Mesenchymal stem cell (in vitro differentiated cells and primary cell): ENCODE results near the gene STRIP2.

Source experiments
- DNase-seq: peaks from one replicate; pipeline ENCODE4 v3.0.0-alpha.2; 2013
- H2AFZ ChIP-seq: one replicate; pipeline ENCODE4 v1.6.1; 2013; ENCODE audit warnings: low read depth, mild to moderate bottlenecking, control low read depth, inconsistent platforms, low read length, moderate library complexity
- H2AK5ac ChIP-seq: 2 replicates; pipeline ENCODE4 v1.6.1; 2013; ENCODE audit warnings: low read length, moderate library complexity, mild to moderate bottlenecking, inconsistent platforms; ENCODE audit not compliant: severe bottlenecking
- H2BK120ac ChIP-seq: one replicate; pipeline ENCODE4 v1.6.1; 2013; ENCODE audit warnings: low read depth, mild to moderate bottlenecking, inconsistent platforms, low read length, moderate library complexity
- H2BK12ac ChIP-seq, 2 experiments: one replicate each; pipeline ENCODE4 v1.6.1; 2013; ENCODE audit warnings: inconsistent platforms in 2 of 2, low read length in 2 of 2, mild to moderate bottlenecking in 2 of 2, moderate library complexity in 2 of 2, control low read depth in 1 of 2
- H2BK15ac ChIP-seq: one replicate; pipeline ENCODE4 v1.6.1; 2013; ENCODE audit warnings: mild to moderate bottlenecking, low read depth, inconsistent platforms; ENCODE audit not compliant: poor library complexity, severe bottlenecking
- H2BK5ac ChIP-seq: 2 replicates; pipeline ENCODE4 v1.6.1; 2013; ENCODE audit warnings: low read depth, mild to moderate bottlenecking, low read length, control low read depth, inconsistent platforms; ENCODE audit not compliant: poor library complexity, severe bottlenecking
- H3K14ac ChIP-seq, 2 experiments: one replicate each; pipeline ENCODE4 v1.6.1; 2013; ENCODE audit warnings: inconsistent platforms in 2 of 2, low read length in 2 of 2, control low read depth in 1 of 2, mild to moderate bottlenecking in 1 of 2, moderate library complexity in 1 of 2
- H3K18ac ChIP-seq, 2 experiments: one replicate each; pipeline ENCODE4 v1.6.1; 2013; ENCODE audit warnings: inconsistent platforms in 2 of 2, low read length in 2 of 2, control low read depth in 1 of 2, low read depth in 1 of 2, mild to moderate bottlenecking in 1 of 2
- H3K23ac ChIP-seq, 2 experiments: one replicate each; pipeline ENCODE4 v1.6.1; 2013; ENCODE audit warnings: inconsistent platforms in 2 of 2, low read length in 2 of 2, mild to moderate bottlenecking in 2 of 2, moderate library complexity in 2 of 2, control low read depth in 1 of 2
- H3K27ac ChIP-seq: 2 replicates; pipeline ENCODE4 v1.5.1; 2013; ENCODE audit warnings: mild to moderate bottlenecking, moderate library complexity, low read length, control low read depth, inconsistent platforms; ENCODE audit not compliant: poor library complexity, severe bottlenecking
- H3K27me3 ChIP-seq, 2 experiments: 2 replicates each; pipeline versions ENCODE4 v1.6.1 to v1.7.0; 2013; ENCODE audit warnings: low read length in 2 of 2, mild to moderate bottlenecking in 2 of 2, moderate library complexity in 2 of 2, control low read depth in 1 of 2, inconsistent platforms in 1 of 2; ENCODE audit not compliant: control insufficient read depth in 1 of 2, insufficient read depth in 1 of 2
- H3K36me3 ChIP-seq, 2 experiments: 2 replicates each; pipeline versions ENCODE4 v1.6.1 to v1.7.0; 2013; ENCODE audit warnings: low read length in 2 of 2, control low read depth in 1 of 2, inconsistent platforms in 1 of 2, low read depth in 1 of 2, mild to moderate bottlenecking in 1 of 2; ENCODE audit not compliant: insufficient read depth in 2 of 2, control insufficient read depth in 1 of 2
- H3K4ac ChIP-seq, 2 experiments: one replicate each; pipeline ENCODE4 v1.6.1; 2013; ENCODE audit warnings: inconsistent platforms in 2 of 2, low read length in 2 of 2, mild to moderate bottlenecking in 2 of 2, moderate library complexity in 2 of 2, control low read depth in 1 of 2, low read depth in 1 of 2
- H3K4me1 ChIP-seq: 2 replicates; pipeline ENCODE4 v1.6.1; 2013; ENCODE audit warnings: low read depth, low read length, control low read depth; ENCODE audit not compliant: control insufficient read depth, insufficient read depth
- H3K4me2 ChIP-seq: 2 replicates; pipeline ENCODE4 v1.6.1; 2013; ENCODE audit warnings: low read length, mild to moderate bottlenecking, inconsistent platforms; ENCODE audit not compliant: poor library complexity, severe bottlenecking
- H3K4me3 ChIP-seq, 2 experiments: 2 replicates each; pipeline versions ENCODE4 v1.5.1 to v1.7.0; 2013; ENCODE audit warnings: low read length in 2 of 2, mild to moderate bottlenecking in 2 of 2, control low read depth in 1 of 2, low read depth in 1 of 2; ENCODE audit not compliant: insufficient read depth in 1 of 2
- H3K79me1 ChIP-seq: replicated peaks from 2 replicates; pipeline ENCODE4 v1.6.1; 2013; ENCODE audit warnings: mild to moderate bottlenecking, control low read depth, low read length, inconsistent platforms; ENCODE audit not compliant: poor library complexity, severe bottlenecking
- H3K9ac ChIP-seq: 2 replicates; pipeline ENCODE4 v1.7.0; 2013; ENCODE audit warnings: mild to moderate bottlenecking, low read length, moderate library complexity
- H3K9me3 ChIP-seq: 2 replicates; pipeline ENCODE4 v1.7.0; 2013; ENCODE audit warnings: mild to moderate bottlenecking, low read length; ENCODE audit not compliant: control insufficient read depth
- H4K8ac ChIP-seq: one replicate; pipeline ENCODE4 v1.6.1; 2013; ENCODE audit warnings: inconsistent platforms, mild to moderate bottlenecking, low read length, moderate library complexity
- H4K91ac ChIP-seq: one replicate; pipeline ENCODE4 v1.6.1; 2013; ENCODE audit warnings: mild to moderate bottlenecking, low read length, inconsistent platforms
- WGBS: methylation state at CpG from one replicate; pipeline ENCODE4 v1.1.7; 2013; ENCODE audit warnings: mixed read lengths; 5-methylcytosine and 5-hydroxymethylcytosine counted together

STRIP2 gene

DNA sequence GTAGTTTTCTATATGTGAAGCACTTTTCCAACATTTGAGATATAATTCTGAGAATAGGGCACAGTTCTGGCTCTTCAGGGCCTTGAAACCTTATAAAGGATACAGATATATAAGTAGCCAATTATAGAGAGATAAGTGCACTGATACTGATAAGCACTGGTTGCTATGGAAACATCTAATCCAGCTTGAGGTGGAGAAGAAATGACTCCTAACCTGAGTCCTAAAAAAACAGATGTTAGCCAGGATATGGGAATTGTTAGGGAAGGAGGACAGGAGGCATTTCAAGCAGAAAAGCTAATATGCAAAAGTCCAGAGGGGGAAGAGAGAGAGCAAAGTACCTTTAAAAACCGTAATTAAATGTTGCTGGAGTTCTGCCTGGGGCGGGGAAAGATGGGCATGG, 30.8 kb downstream of the STRIP2 start:
- Histone ChIP-seq H3K36me3 (peaks cover 0 to 28% of the 10 kb centered on the region in 2 experiments), H3K14ac (no peak overlapping the region), H3K9me3 (no peaks in the 10 kb centered on the region), H2BK12ac (no peak overlapping the region), H2AFZ (no peak overlapping the region), H4K91ac (no peak overlapping the region), H3K79me1 (no peaks in the 10 kb centered on the region), H2BK15ac (no peak overlapping the region), H3K4me1 (no peaks in the 10 kb centered on the region), H3K4me2 (no peak overlapping the region), H3K27me3 (no peaks in the 10 kb centered on the region), H3K18ac (no peak overlapping the region), H4K8ac (no peak overlapping the region), H3K27ac (no peak overlapping the region), H3K9ac (no peak overlapping the region), H2BK120ac (no peak overlapping the region), H2AK5ac (no peak overlapping the region), H2BK5ac (no peak overlapping the region), H3K4me3 (no peak overlapping the region), H3K4ac (no peak overlapping the region), H3K23ac (no peak overlapping the region)
- DNase-seq = no peak
- 100% methylated on average over 1 of the region's 2 CpGs for WGBS

DNA sequence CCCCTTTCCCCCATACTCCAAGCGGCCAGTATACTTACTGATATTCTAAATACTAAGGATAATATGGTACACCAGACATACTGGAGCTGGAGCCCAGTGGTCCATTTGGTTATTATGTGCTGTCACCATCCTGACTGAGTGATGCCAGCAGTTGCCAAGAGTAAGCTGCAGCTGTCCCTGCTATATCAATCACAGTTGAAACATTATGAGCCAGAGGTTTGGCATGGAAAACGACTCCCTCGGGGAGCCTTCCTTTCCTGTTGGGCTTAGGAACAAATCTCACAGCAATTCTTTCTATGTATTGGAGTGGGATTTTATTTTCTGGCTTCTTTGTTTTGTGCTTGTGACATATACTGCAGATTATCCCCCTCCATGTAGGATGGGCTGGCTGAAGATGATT, 32.6 kb downstream of the STRIP2 start:
- no peaks in the 10 kb centered on the region for H3K4me1 ChIP-seq
- no peak overlapping the region for H3K4me2 ChIP-seq
- no peak overlapping the region for H2BK120ac ChIP-seq
- H4K91ac ChIP-seq = no peak overlapping the region
- H2AFZ ChIP-seq = no peak overlapping the region
- 93% methylated on average over 3 of the region's 3 CpGs for WGBS
- no peak overlapping the region for H3K9ac ChIP-seq
- H3K14ac ChIP-seq = no peak overlapping the region
- no peak overlapping the region for H3K27ac ChIP-seq
- H2AK5ac ChIP-seq = no peak overlapping the region
- H3K36me3 ChIP-seq = peaks cover 0 to 17% of the 10 kb centered on the region in 2 experiments
- no peak overlapping the region for H4K8ac ChIP-seq
- no peaks in the 10 kb centered on the region for H3K79me1 ChIP-seq
- no peak for DNase-seq
- H2BK15ac ChIP-seq = no peak overlapping the region
- H3K9me3 ChIP-seq = no peaks in the 10 kb centered on the region
- H3K4ac ChIP-seq = no peak overlapping the region
- no peak overlapping the region for H3K4me3 ChIP-seq
- no peak overlapping the region for H2BK5ac ChIP-seq
- H3K27me3 ChIP-seq = no peaks in the 10 kb centered on the region
- no peak overlapping the region for H3K18ac ChIP-seq
- H2BK12ac ChIP-seq = no peak overlapping the region
- H3K23ac ChIP-seq = no peak overlapping the region

DNA sequence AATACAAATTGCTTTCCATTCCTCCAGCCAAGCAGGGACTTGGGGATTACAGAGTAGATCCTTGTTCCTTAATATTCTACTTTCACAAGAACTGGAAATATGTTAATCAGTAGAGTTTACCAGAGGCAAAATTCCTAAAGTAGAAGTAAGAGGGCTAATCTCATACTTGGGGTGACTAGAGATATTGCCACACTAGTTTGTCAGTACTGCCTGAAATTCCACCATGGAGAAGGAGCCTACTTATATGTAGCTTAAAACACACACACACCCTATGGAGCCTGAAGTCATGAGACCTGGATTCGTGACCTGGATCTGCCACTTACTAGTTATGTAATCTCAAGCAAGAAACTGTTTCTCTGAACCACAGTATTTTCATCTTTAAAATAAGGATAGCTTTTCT, 33.9 kb downstream of the STRIP2 start:
- H3K27me3 ChIP-seq = no peaks in the 10 kb centered on the region
- H3K9ac ChIP-seq = peak overlapping the region; percentile 47
- H2BK15ac ChIP-seq = no peak overlapping the region
- no peak overlapping the region for H2BK5ac ChIP-seq
- DNase-seq = peak; percentile 46
- no peak overlapping the region for H3K23ac ChIP-seq
- WGBS = no CpG with 5 or more reads among the region's 1 CpG
- H3K27ac ChIP-seq = no peak overlapping the region
- no peaks in the 10 kb centered on the region for H3K9me3 ChIP-seq
- H3K4ac ChIP-seq = no peak overlapping the region
- no peak overlapping the region for H2BK120ac ChIP-seq
- H3K14ac ChIP-seq = no peak overlapping the region
- no peak overlapping the region for H4K91ac ChIP-seq
- H3K4me3 ChIP-seq = peak overlapping the region in 1 of 2 experiments; percentile 2
- H3K18ac ChIP-seq = no peak overlapping the region
- H4K8ac ChIP-seq = no peak overlapping the region
- H3K4me2 ChIP-seq = no peak overlapping the region
- no peak overlapping the region for H2BK12ac ChIP-seq
- no peaks in the 10 kb centered on the region for H3K4me1 ChIP-seq
- H2AFZ ChIP-seq = no peak overlapping the region
- H3K79me1 ChIP-seq = no peaks in the 10 kb centered on the region
- H2AK5ac ChIP-seq = no peak overlapping the region
- peaks cover 0 to 10% of the 10 kb centered on the region in 2 experiments for H3K36me3 ChIP-seq

DNA sequence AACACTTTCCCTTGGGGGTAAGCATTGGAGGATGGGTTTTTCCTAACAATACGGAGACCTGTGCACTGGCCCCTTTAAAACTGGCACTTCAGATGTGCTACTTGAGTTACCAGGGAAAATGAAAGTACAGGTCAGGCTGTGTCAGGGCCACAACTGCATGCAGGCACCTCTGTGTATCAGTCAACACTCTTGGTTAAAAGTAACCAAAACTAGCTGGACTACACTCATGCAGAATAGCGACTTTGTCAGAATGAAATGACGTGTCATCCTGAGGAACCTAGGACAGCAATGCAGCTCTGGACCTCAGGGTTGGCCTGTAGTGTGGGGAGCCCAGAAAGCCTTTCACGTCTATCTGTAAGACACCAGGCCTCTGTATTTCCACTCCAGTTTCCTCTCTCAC, 34.3 kb downstream of the STRIP2 start:
- no peaks in the 10 kb centered on the region for H3K27me3 ChIP-seq
- no peak overlapping the region for H3K14ac ChIP-seq
- no peak overlapping the region for H3K18ac ChIP-seq
- peak overlapping the region; percentile 25 for H3K9ac ChIP-seq
- no peak overlapping the region for H3K4me2 ChIP-seq
- no peak overlapping the region for H3K23ac ChIP-seq
- H3K36me3 ChIP-seq = peaks cover 0 to 10% of the 10 kb centered on the region in 2 experiments
- H3K9me3 ChIP-seq = no peaks in the 10 kb centered on the region
- H3K4ac ChIP-seq = no peak overlapping the region
- H2AK5ac ChIP-seq = no peak overlapping the region
- peak; percentile 37 for DNase-seq
- H4K91ac ChIP-seq = no peak overlapping the region
- no peak overlapping the region for H3K27ac ChIP-seq
- H3K4me1 ChIP-seq = no peaks in the 10 kb centered on the region
- no peak overlapping the region for H4K8ac ChIP-seq
- no peak overlapping the region for H2AFZ ChIP-seq
- 94% methylated on average over 4 of the region's 4 CpGs for WGBS
- no peaks in the 10 kb centered on the region for H3K79me1 ChIP-seq
- peak overlapping the region in 1 of 2 experiments; percentile 31 for H2BK12ac ChIP-seq
- no peak overlapping the region for H2BK5ac ChIP-seq
- peak overlapping the region in 1 of 2 experiments; percentile 2 for H3K4me3 ChIP-seq
- no peak overlapping the region for H2BK120ac ChIP-seq
- no peak overlapping the region for H2BK15ac ChIP-seq
